ENCODE results near the gene NRP2. TPM values are rescaled to one million over a fixed set of nuclear protein-coding genes. Genes with fewer than 3 reads are reported as not detected.
A peak's percentile ranks its signal among the peaks of the same experiment; 100 is the strongest.

The NRP2 gene
- total RNA-seq, 3 donors from 2014 or later = 18.4 to 32.0 (median 23.9) TPM

GRCh38 chr2:205654878-205655605, 27.3 kb upstream of the NRP2 start:
- no peak for DNase-seq (ENCODE audit: low spot score in 2 of 2)
- Histone ChIP-seq H3K4me1 (no peaks in the 10 kb centered on the region), H3K27me3 (no peaks in the 10 kb centered on the region), H3K27ac (no peak overlapping the region), H3K4me3 (no peak overlapping the region), H3K36me3 (no peaks in the 10 kb centered on the region), H3K9me3 (no peaks in the 10 kb centered on the region)
- intact Hi-C loops (cut with DNase I; ENCODE audit: low total_unique reads) = no loop called here
- TF ChIP-seq CTCF (IDR thresholded peaks at IDR 0.05) = no peak
- no peak for TF ChIP-seq POLR2AphosphoS5 (IDR thresholded peaks at IDR 0.05)
- TF ChIP-seq POLR2A (IDR thresholded peaks at IDR 0.05) = no peak

GRCh38 chr2:205655779-205656456, 26.4 kb upstream of the NRP2 start:
- no peak for DNase-seq (ENCODE audit: low spot score in 2 of 2)
- Histone ChIP-seq H3K27me3 (no peaks in the 10 kb centered on the region), H3K27ac (no peak overlapping the region), H3K36me3 (no peaks in the 10 kb centered on the region), H3K4me1 (no peaks in the 10 kb centered on the region), H3K9me3 (no peaks in the 10 kb centered on the region), H3K4me3 (no peak overlapping the region)
- intact Hi-C loops (cut with DNase I; ENCODE audit: low total_unique reads) = no loop called here
- TF ChIP-seq POLR2AphosphoS5 (IDR thresholded peaks at IDR 0.05) (no peak), CTCF (IDR thresholded peaks at IDR 0.05) (no peak), POLR2A (IDR thresholded peaks at IDR 0.05) (no peak)

GRCh38 chr2:205656461-205656860, 25.8 kb upstream of the NRP2 start:
- no peaks in the 10 kb centered on the region for H3K4me1 ChIP-seq
- H3K27ac ChIP-seq = no peak overlapping the region
- no peaks in the 10 kb centered on the region for H3K27me3 ChIP-seq
- TF ChIP-seq POLR2AphosphoS5 (IDR thresholded peaks at IDR 0.05) = no peak
- no peak for TF ChIP-seq POLR2A (IDR thresholded peaks at IDR 0.05)
- TF ChIP-seq CTCF (IDR thresholded peaks at IDR 0.05) = no peak
- no peak for DNase-seq (ENCODE audit: low spot score in 2 of 2)
- H3K36me3 ChIP-seq = no peaks in the 10 kb centered on the region
- intact Hi-C loops (cut with DNase I; ENCODE audit: low total_unique reads) = no loop called here
- H3K4me3 ChIP-seq = no peak overlapping the region
- no peaks in the 10 kb centered on the region for H3K9me3 ChIP-seq

DNA sequence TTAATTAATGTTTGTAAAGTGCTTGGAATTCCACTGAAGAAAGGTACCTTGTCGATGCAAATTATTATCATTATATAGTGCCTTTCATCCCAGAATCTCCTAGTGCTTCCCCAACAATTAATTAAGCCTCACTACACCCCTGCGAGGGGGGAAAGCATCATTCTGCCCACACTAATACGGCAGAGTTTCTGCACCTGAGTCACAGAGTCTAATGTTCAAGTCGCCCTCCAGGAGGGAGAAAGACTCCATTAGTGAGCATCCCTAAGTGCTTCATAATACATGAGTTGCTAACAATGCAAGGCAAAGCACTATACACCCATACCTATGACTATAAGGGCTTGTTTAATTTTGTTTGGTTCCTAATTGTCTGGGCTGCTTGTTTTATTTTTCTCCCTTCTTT, 25.4 kb upstream of the NRP2 start:
- H3K4me1 ChIP-seq = no peaks in the 10 kb centered on the region
- H3K9me3 ChIP-seq = no peaks in the 10 kb centered on the region
- no peak overlapping the region for H3K4me3 ChIP-seq
- no peak overlapping the region for H3K27ac ChIP-seq
- intact Hi-C loops (cut with DNase I; ENCODE audit: low total_unique reads) = no loop called here
- H3K36me3 ChIP-seq = no peaks in the 10 kb centered on the region
- no peaks in the 10 kb centered on the region for H3K27me3 ChIP-seq
- no peak for TF ChIP-seq POLR2AphosphoS5 (IDR thresholded peaks at IDR 0.05)
- no peak for TF ChIP-seq POLR2A (IDR thresholded peaks at IDR 0.05)
- TF ChIP-seq CTCF (IDR thresholded peaks at IDR 0.05) = no peak
- DNase-seq (ENCODE audit: low spot score in 2 of 2) = no peak

DNA sequence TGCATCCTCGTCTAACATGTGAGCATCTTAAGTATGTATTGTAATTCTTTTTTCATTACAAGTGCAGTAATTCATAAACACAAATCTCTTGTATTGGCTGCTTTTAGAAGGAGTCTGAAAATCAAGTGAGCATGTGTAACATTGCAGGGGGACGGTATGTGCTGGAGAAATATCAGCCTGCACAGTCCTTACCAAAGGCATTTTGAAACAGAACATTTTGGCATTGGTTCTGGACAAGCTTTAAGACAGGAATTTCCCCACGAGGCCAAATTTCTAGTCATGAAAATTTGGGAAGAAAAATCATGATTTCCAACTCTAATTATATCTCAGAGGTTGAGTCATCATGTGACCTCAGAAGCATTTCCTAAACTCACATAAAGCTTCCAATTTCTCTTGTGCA, 24.7 kb upstream of the NRP2 start:
- intact Hi-C loops (cut with DNase I; ENCODE audit: low total_unique reads) = no loop called here
- DNase-seq (ENCODE audit: low spot score in 2 of 2) = peak in 1 of 2 donors; percentile 32
- Histone ChIP-seq H3K4me1 (no peaks in the 10 kb centered on the region), H3K36me3 (no peaks in the 10 kb centered on the region), H3K9me3 (no peaks in the 10 kb centered on the region), H3K27ac (no peak overlapping the region), H3K27me3 (no peaks in the 10 kb centered on the region), H3K4me3 (no peak overlapping the region)
- TF ChIP-seq CTCF (IDR thresholded peaks at IDR 0.05) (no peak), POLR2AphosphoS5 (IDR thresholded peaks at IDR 0.05) (no peak), POLR2A (IDR thresholded peaks at IDR 0.05) (no peak)
